Retinal pigment epithelial cell (primary cell): Measurements from ENCODE around the gene DYNLT1.
"Not testable (repeated sequence)": the region's sequence is repeated elsewhere in the genome, so short reads cannot be mapped to it uniquely, and the experiment has no call there.

Experiments
- DNase-seq: peaks from one replicate; pipeline ENCODE4 v3.0.0-alpha.2; 2010; ENCODE audit warnings: low read depth
- H3K4me3 ChIP-seq: 2 replicates; pipeline ENCODE4 v1.5.1; 2011; ENCODE audit warnings: mild to moderate bottlenecking, low read length, control low read depth, moderate library complexity
- TF ChIP-seq, protein P1 (sequence below): conservative IDR thresholded peaks from 2 replicates; pipeline ENCODE4 v1.5.1; 2011; ENCODE audit warnings: low read depth, low read length, control low read depth, inconsistent platforms

DYNLT1 gene

DNA sequence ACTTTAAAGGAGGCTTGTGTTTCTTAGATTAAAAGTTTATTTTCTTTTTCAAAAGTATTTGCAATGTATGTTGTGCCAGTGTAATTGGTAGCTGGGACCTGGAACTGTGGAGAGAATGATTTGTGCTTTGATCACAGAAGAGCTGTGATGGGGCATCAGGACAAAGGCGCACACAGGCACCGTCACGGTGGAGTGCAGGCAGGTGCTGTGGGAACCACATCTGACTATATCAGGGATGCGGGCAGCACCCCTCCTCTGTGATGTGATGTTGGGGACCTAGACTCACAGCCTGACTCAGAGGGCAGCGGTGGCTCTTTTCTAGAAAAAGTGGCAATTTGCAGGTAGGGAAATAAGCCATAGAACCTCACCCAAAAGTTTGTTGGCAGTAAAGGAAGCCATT lies 39.8 kb upstream of the DYNLT1 start:
- DNase-seq: no peak
- TF ChIP-seq, protein P1, sequence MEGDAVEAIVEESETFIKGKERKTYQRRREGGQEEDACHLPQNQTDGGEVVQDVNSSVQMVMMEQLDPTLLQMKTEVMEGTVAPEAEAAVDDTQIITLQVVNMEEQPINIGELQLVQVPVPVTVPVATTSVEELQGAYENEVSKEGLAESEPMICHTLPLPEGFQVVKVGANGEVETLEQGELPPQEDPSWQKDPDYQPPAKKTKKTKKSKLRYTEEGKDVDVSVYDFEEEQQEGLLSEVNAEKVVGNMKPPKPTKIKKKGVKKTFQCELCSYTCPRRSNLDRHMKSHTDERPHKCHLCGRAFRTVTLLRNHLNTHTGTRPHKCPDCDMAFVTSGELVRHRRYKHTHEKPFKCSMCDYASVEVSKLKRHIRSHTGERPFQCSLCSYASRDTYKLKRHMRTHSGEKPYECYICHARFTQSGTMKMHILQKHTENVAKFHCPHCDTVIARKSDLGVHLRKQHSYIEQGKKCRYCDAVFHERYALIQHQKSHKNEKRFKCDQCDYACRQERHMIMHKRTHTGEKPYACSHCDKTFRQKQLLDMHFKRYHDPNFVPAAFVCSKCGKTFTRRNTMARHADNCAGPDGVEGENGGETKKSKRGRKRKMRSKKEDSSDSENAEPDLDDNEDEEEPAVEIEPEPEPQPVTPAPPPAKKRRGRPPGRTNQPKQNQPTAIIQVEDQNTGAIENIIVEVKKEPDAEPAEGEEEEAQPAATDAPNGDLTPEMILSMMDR: no peak

DNA sequence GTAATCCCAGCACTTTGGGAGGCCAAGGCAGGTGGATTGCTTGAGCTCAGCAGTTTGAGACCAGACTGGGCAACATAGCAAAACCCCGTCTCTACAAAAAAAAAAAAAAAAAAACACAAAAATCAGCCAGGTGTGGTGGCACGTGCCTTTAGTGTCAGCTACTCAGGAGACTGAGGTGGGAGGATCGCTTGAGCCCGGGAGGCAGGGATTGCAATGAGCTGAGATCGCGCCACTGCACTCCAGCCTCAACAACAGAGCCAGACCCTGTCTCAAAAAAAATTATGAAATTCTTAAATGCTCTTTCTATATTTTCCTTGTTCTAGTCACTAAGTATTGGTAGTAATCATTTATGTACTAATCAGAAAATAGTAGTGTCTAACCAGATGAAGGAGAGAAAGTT lies 35.9 kb upstream of the DYNLT1 start:
- TF ChIP-seq, protein P1: no peak

More for the DNA sequence above, 39.8 kb upstream of the DYNLT1 start:
- no peak overlapping the region for H3K4me3 ChIP-seq

DNA sequence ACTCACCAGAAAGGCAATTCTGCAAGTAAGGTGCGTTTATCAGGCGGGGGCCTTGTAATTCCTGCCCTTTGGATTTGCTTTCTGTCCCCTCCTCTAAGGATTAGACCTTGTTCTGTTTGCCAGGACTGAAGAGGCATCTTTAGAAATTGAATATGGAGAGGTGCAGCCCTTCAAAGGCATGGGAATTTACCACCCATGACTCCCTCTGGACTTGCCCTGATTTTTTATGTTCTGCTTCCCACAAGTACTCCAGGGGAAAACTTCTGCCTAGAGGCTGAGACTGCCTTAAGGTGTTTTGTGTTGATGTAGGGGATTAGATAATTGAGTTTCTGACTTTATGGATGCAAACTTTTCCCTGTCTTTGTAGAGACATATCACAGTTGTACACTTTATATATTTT lies 35.5 kb upstream of the DYNLT1 start:
- H3K4me3 ChIP-seq: no peak overlapping the region
- no peak for DNase-seq
- TF ChIP-seq, protein P1: no peak

More for the DNA sequence above, 35.9 kb upstream of the DYNLT1 start:
- no peak overlapping the region for H3K4me3 ChIP-seq
- no peak for DNase-seq

DNA sequence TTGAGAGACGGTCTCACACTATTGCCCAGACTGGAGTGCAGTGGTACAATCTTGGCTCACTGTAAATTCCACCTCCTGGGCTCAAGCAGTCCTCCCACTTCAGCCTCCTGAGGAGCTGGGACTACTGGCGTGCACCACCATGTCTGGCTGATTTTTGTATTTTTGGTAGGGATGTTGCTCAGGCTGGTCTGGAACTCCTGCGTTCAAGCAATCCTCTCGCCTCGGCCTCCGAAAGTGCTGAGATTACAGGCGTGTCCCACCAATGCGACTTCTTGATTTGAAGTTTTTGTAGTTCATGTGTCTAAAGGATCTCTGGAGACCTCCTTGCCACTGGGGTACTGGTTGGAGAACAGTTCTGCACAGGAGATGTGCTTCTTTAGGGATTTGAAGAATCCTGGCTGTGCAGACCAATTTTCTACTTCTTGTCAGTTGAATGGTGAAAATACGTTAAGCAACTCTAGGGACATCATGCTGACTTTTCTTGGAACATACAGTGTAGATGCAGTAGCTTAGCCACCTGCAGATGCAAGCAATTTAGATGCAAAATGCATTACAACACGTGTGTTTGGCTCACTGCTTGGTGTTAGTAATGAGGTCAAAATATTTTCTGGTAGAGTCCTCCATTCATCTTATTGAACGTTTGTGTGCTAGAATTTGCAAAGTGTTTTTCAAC lies 33.5 kb upstream of the DYNLT1 start:
- DNase-seq: no peak
- H3K4me3 ChIP-seq: no peak overlapping the region
- TF ChIP-seq, protein P1: no peak

DNA sequence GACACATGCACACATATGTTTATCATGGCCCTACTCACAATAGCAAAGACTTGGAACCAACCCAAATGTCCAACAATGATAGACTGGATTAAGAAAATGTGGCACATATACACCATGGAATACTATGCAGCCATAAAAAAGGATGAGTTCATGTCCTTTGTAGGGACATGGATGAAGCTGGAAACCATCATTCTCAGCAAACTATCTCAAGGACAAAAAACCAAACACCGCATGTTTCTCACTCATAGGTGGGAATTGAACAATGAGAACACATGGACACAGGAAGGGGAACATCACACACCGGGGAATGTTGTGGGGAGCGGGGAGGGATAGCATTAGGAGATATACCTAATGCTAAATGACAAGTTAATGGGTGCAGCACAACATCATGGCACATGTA lies 32.6 kb upstream of the DYNLT1 start:
- not testable (repeated sequence) for H3K4me3 ChIP-seq

DNA sequence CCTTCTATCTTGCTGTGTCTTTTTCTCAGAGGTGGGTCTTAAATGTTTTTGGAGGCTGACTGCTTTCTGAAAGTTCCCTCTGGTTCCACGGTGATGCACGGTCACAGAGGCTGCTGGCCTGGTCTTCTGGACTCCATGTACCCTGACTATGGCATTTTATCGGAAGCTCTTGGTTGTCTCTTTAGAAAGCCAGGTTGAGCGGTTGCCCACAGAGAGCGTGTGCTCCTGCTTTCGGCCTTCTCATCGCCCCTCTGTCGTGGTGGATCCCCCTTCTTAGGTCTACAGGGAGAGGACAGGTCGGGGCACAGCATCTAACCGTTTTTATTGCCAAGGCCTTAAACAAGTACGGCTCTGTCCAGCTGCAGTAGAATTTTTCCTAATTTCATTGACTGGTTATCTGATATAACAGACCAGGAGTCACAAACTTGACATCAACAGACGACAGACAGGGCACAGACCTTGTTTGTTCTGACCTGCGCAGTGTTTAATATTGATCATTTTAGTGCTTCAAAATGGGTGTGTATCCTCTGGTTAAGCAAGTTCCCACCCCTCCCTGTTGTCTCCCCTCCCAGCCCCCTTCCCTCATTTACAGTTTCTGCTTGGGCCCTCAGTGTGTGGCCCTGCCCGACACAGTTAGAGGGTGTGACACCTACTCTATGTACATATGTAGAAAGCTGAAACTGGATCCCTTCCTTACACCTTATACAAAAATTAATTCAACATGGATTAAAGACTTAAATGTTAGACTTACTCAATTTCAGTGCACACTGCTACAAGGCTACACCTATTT lies 30.0 kb upstream of the DYNLT1 start:
- H3K4me3 ChIP-seq: no peak overlapping the region
- no peak for DNase-seq
- TF ChIP-seq, protein P1: no peak

More for the DNA sequence above, 32.6 kb upstream of the DYNLT1 start:
- DNase-seq: not testable (repeated sequence)

DNA sequence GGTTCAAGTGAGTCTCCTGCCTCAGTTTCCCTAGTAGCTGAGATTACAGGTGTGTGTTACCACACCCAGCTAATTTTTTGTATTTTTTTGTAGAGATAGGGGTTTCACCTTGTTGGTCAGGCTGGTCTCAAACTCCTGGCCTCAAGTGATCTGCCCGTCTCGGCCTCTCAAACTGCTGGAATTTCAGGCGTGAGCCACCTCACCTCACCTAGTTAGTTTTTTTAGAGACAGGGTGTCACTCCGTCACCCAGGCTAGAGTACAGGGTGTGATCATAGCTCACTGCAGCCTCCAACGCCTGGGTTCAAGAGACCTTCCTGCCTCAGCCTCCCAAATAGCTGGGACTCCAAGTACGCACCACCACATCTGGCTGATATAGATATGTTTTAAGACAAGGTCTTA lies 28.2 kb upstream of the DYNLT1 start:
- TF ChIP-seq, protein P1: no peak
- no peak overlapping the region for H3K4me3 ChIP-seq
- DNase-seq: no peak

DNA sequence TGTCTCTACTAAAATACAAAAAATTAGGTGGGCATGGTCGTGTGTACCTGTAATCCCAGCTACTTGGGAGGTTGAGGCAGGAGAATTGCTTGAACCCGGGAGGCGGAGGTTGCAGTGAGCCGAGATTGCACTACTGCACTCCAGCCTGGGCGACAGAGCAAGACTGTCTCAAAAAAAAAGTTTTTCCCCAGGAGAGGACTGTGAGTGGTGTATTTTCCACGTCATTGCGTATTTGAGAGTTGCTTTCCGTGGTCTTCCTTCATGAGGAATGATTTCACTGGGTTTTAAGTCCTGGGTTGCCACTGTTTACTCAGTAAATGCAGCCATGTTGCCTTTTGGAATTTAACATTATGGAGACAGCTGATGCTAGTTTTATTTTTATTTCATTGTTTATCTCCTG lies 27.6 kb upstream of the DYNLT1 start:
- DNase-seq, H3K4me3 ChIP-seq: not testable (repeated sequence)
